ENCODE results near the gene ZNF740.

- no peak for TF ChIP-seq CTCF (IDR thresholded peaks at IDR 0.05 in 2 of 3, conservative IDR thresholded peaks at IDR 0.05 in 1 of 3; ENCODE audit: borderline replicate concordance in 1 of 3, insufficient read depth in 1 of 3, low read depth in 2 of 3, low read length in 2 of 3)
- TF ChIP-seq EZH2phosphoT487 (IDR thresholded peaks at IDR 0.05; ENCODE audit: borderline replicate concordance): no peak
These were observed 46.8 kb downstream of the ZNF740 start for GRCh38 chr12:53227341-53227740.
